ENCODE results near the gene TSHZ2.

GRCh38 chr20:53360852-53361251 is 388.7 kb downstream of the TSHZ2 start:
- TF ChIP-seq CTCF (IDR thresholded peaks at IDR 0.05) = no peak
- TF ChIP-seq POLR2A (IDR thresholded peaks at IDR 0.05) = no peak

All from testis (tissue), 2 donors.